Keratinocyte (primary cell): Measurements from ENCODE around the gene CCSER1. TPM values are rescaled to one million over a fixed set of nuclear protein-coding genes. Genes with fewer than 3 reads are reported as not detected.

Experiments
- DNase-seq: peaks from one replicate; pipeline ENCODE4 v3.0.0-alpha.2; 2011; ENCODE audit warnings: low read depth, missing footprints, low spot score
- FAIRE-seq: peaks from 2 replicates; lab custom pipeline; 2011; peaks lifted over from hg19 to GRCh38; lab: Jason Lieb, UNC
- H2AFZ ChIP-seq: 2 replicates; pipeline ENCODE4 v1.6.0; 2012; ENCODE audit warnings: low read length, control low read depth, inconsistent platforms; ENCODE audit not compliant: control insufficient read depth
- H3K27ac ChIP-seq: 2 replicates; pipeline ENCODE4 v1.5.1; 2011; ENCODE audit warnings: low read length; ENCODE audit not compliant: control insufficient read depth, insufficient read depth
- H3K27me3 ChIP-seq: 3 replicates; pipeline ENCODE4 v1.6.0; 2011; ENCODE audit warnings: low read length; ENCODE audit not compliant: control insufficient read depth, insufficient read depth; ENCODE audit errors: extremely low read depth
- H3K36me3 ChIP-seq, 2 experiments: 2 replicates in 1 of 2; 3 replicates in 1 of 2; pipeline ENCODE4 v1.5.1; 2011; ENCODE audit warnings: low read length in 2 of 2, mild to moderate bottlenecking in 1 of 2; ENCODE audit not compliant: control insufficient read depth in 2 of 2, insufficient read depth in 2 of 2; ENCODE audit errors: extremely low read depth in 1 of 2
- H3K4me1 ChIP-seq: 3 replicates; pipeline ENCODE4 v1.5.1; 2011; ENCODE audit warnings: low read length; ENCODE audit not compliant: control insufficient read depth, insufficient read depth; ENCODE audit errors: extremely low read depth
- H3K4me2 ChIP-seq: 3 replicates; pipeline ENCODE4 v1.6.0; 2011; ENCODE audit warnings: low read depth, low read length; ENCODE audit not compliant: control insufficient read depth, insufficient read depth; ENCODE audit errors: extremely low read depth
- H3K4me3 ChIP-seq, 3 experiments: fragments of 200-600 bp in 1 of 3; sonication (generic) in 1 of 3; 2 replicates in 2 of 3; 3 replicates in 1 of 3; pipeline ENCODE4 v1.5.1; 2011 to 2016; ENCODE audit warnings: low read length in 3 of 3, mild to moderate bottlenecking in 3 of 3, control low read depth in 2 of 3, inconsistent platforms in 1 of 3, low read depth in 1 of 3, mixed read lengths in 1 of 3, mixed run types in 1 of 3, moderate library complexity in 1 of 3; ENCODE audit not compliant: control insufficient read depth in 2 of 3, insufficient read depth in 2 of 3; ENCODE audit errors: extremely low read depth in 1 of 3
- H3K79me2 ChIP-seq: 2 replicates; pipeline ENCODE4 v1.6.0; 2012; ENCODE audit warnings: low read length; ENCODE audit not compliant: control insufficient read depth, insufficient read depth
- H3K9ac ChIP-seq: 3 replicates; pipeline ENCODE4 v1.6.0; 2011; ENCODE audit warnings: low read length; ENCODE audit not compliant: control insufficient read depth, insufficient read depth; ENCODE audit errors: extremely low read depth
- H3K9me1 ChIP-seq: 3 replicates; pipeline ENCODE4 v1.6.0; 2011; ENCODE audit warnings: low read length; ENCODE audit not compliant: control insufficient read depth, insufficient read depth; ENCODE audit errors: extremely low read depth
- H3K9me3 ChIP-seq: 2 replicates; pipeline ENCODE4 v1.5.1; 2012; ENCODE audit warnings: low read depth, low read length; ENCODE audit not compliant: control insufficient read depth
- H4K20me1 ChIP-seq: 3 replicates; pipeline ENCODE4 v1.6.0; 2011; ENCODE audit warnings: low read length; ENCODE audit not compliant: control insufficient read depth, insufficient read depth; ENCODE audit errors: extremely low read depth
- EZH2 ChIP-seq: IDR thresholded peaks from one replicate; pipeline ENCODE4 v1.6.1; 2012; ENCODE audit warnings: inconsistent platforms, mild to moderate bottlenecking, low read length, moderate library complexity
- dilution Hi-C: fragments of 300-500 bp; cut with MboI; formaldehyde crosslinking; loops from one replicate; pipeline ENCODE4 v1.7.0; 2020; ENCODE audit warnings: low sequenced_read_pairs; ENCODE audit not compliant: extremely low pct_ligation_motif_present
- polyA plus RNA-seq, 5 experiments: library from polyadenylated mRNA; depleted of rRNA in 3 of 5; stranded (reverse) in 3 of 5; stranded (forward) in 1 of 5; unstranded in 1 of 5; fragments of >200 nt; gene quantifications; 1 replicate in 1 of 5; 2 replicates in 3 of 5; 3 replicates in 1 of 5; pipeline versions ENCODE4 v1.2.1 to v1.2.3, GENCODE V29; 2011 to 2012; ENCODE audit warnings: missing spikeins in 2 of 5, low read depth in 1 of 5, low replicate concordance in 1 of 5
- TF ChIP-seq, protein P1 (sequence below), 3 experiments: IDR thresholded peaks in 1 of 3; conservative IDR thresholded peaks in 1 of 3; optimal IDR thresholded peaks in 1 of 3; 2 replicates in 2 of 3; 3 replicates in 1 of 3; pipeline versions ENCODE3 to v1.5.1; 2011; ENCODE audit warnings: low read length in 3 of 3, mild to moderate bottlenecking in 3 of 3, moderate library complexity in 2 of 3, control low read depth in 1 of 3, inconsistent platforms in 1 of 3; ENCODE audit not compliant: insufficient read depth in 2 of 3; ENCODE audit errors: extremely low read depth in 1 of 3

The CCSER1 gene
- polyA plus RNA-seq, 1 donor (not counting 4 experiments of a cell fraction or from before 2014, with no cell fraction given) = 1.2 TPM

DNA sequence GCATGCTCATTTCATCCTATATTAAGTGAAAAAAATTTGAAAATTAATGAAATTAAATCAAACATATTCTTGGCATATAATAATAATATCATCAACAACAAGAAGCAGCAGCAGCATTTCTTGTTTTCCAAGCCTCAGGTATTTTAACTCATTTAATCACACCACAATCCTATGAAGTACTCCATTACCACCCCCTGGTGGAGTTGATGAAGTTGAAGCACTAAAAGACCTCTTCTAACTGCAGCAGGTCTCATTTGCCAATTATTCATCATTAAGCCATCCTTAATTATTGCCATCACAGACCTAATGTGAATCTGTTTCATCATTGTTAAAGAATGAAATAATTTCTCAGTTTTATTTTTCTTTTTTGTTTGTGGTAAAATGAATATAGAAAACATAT lies 1375.2 kb downstream of the CCSER1 start:
- H3K79me2 ChIP-seq = no peaks in the 10 kb centered on the region
- H4K20me1 ChIP-seq = no peaks in the 10 kb centered on the region
- H3K27me3 ChIP-seq = no peaks in the 10 kb centered on the region
- FAIRE-seq (no peak), DNase-seq (no peak)
- H3K27ac ChIP-seq = no peak overlapping the region
- no peak overlapping the region for H2AFZ ChIP-seq
- no peak for TF ChIP-seq EZH2
- TF ChIP-seq, protein P1, sequence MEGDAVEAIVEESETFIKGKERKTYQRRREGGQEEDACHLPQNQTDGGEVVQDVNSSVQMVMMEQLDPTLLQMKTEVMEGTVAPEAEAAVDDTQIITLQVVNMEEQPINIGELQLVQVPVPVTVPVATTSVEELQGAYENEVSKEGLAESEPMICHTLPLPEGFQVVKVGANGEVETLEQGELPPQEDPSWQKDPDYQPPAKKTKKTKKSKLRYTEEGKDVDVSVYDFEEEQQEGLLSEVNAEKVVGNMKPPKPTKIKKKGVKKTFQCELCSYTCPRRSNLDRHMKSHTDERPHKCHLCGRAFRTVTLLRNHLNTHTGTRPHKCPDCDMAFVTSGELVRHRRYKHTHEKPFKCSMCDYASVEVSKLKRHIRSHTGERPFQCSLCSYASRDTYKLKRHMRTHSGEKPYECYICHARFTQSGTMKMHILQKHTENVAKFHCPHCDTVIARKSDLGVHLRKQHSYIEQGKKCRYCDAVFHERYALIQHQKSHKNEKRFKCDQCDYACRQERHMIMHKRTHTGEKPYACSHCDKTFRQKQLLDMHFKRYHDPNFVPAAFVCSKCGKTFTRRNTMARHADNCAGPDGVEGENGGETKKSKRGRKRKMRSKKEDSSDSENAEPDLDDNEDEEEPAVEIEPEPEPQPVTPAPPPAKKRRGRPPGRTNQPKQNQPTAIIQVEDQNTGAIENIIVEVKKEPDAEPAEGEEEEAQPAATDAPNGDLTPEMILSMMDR (optimal IDR thresholded peaks at IDR 0.05 in 1 of 3, IDR thresholded peaks at IDR 0.05 in 1 of 3, conservative IDR thresholded peaks at IDR 0.05 in 1 of 3; ENCODE audit: extremely low read depth in 1 of 3, insufficient read depth in 2 of 3, low read length in 3 of 3) = peak in 2 of 3 experiments; percentile 4 to 12
- H3K4me1 ChIP-seq = no peaks in the 10 kb centered on the region
- H3K9me3 ChIP-seq = no peaks in the 10 kb centered on the region
- H3K36me3 ChIP-seq = no peaks in the 10 kb centered on the region
- no peak overlapping the region for H3K4me2 ChIP-seq
- no peak overlapping the region for H3K4me3 ChIP-seq
- dilution Hi-C loops = no loop called here
- no peaks in the 10 kb centered on the region for H3K9me1 ChIP-seq
- no peak overlapping the region for H3K9ac ChIP-seq

DNA sequence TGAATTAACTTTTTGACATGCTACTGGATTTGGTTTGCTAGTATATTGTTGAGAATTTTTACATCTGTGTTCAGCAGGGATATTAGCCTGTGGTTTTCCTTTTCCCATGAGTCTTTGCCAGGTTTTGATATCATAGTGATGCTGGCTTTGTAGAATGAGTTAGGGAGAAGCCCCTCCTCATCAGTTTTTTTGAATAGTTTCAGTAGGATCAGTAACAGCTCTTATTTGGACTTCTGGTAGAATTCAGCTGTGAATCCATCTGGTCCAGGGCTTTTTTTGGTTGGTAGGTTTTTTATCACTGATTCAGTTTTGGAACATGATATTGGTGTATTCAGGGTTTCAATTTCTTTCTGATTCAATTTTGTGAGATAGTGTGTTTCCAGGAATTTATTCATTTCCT lies 1386.1 kb downstream of the CCSER1 start:
- H3K27me3 ChIP-seq = no peaks in the 10 kb centered on the region
- no peak overlapping the region for H3K27ac ChIP-seq
- no peak overlapping the region for H3K4me3 ChIP-seq
- dilution Hi-C loops = no loop called here
- no peak overlapping the region for H3K9ac ChIP-seq
- H2AFZ ChIP-seq = no peak overlapping the region
- H3K79me2 ChIP-seq = no peaks in the 10 kb centered on the region
- H3K9me3 ChIP-seq = no peaks in the 10 kb centered on the region
- no peaks in the 10 kb centered on the region for H3K36me3 ChIP-seq
- DNase-seq = no peak
- no peak for TF ChIP-seq EZH2
- TF ChIP-seq, protein P1 (optimal IDR thresholded peaks at IDR 0.05 in 1 of 3, IDR thresholded peaks at IDR 0.05 in 1 of 3, conservative IDR thresholded peaks at IDR 0.05 in 1 of 3; ENCODE audit: extremely low read depth in 1 of 3, insufficient read depth in 2 of 3, low read length in 3 of 3) = no peak
- H3K9me1 ChIP-seq = no peaks in the 10 kb centered on the region
- no peak for FAIRE-seq
- no peaks in the 10 kb centered on the region for H4K20me1 ChIP-seq
- H3K4me1 ChIP-seq = no peaks in the 10 kb centered on the region
- no peak overlapping the region for H3K4me2 ChIP-seq
